ENCODE measurements around the gene PCGF3. TPM values are rescaled to one million over a fixed set of nuclear protein-coding genes. Genes with fewer than 3 reads are reported as not detected.
"Not testable (repeated sequence)": the region's sequence is repeated elsewhere in the genome, so short reads cannot be mapped to it uniquely, and the experiment has no call there.

Gene PCGF3
- total RNA-seq, 2 donors from 2014 or later = 59.0 to 135 TPM

- no peak for DNase-seq (ENCODE audit: low spot score)
- Histone ChIP-seq H3K4me1 (replicated peaks) (no peaks in the 10 kb centered on the region), H3K4me3 (no peak overlapping the region), H3K9me3 (no peaks in the 10 kb centered on the region), H3K27me3 (replicated peaks; ENCODE audit: insufficient read depth) (no peaks in the 10 kb centered on the region), H3K27ac (no peak overlapping the region), H3K36me3 (peaks cover 0 to 13% of the 10 kb centered on the region in 2 donors)
- WGBS = 79% methylated on average over 8 of the region's 8 CpGs
- intact Hi-C loops (cut with DNase I) = no loop called here
- TF ChIP-seq POLR2A (IDR thresholded peaks at IDR 0.05) = no peak
- no peak for TF ChIP-seq POLR2AphosphoS5 (IDR thresholded peaks at IDR 0.05)
- TF ChIP-seq, protein P1, sequence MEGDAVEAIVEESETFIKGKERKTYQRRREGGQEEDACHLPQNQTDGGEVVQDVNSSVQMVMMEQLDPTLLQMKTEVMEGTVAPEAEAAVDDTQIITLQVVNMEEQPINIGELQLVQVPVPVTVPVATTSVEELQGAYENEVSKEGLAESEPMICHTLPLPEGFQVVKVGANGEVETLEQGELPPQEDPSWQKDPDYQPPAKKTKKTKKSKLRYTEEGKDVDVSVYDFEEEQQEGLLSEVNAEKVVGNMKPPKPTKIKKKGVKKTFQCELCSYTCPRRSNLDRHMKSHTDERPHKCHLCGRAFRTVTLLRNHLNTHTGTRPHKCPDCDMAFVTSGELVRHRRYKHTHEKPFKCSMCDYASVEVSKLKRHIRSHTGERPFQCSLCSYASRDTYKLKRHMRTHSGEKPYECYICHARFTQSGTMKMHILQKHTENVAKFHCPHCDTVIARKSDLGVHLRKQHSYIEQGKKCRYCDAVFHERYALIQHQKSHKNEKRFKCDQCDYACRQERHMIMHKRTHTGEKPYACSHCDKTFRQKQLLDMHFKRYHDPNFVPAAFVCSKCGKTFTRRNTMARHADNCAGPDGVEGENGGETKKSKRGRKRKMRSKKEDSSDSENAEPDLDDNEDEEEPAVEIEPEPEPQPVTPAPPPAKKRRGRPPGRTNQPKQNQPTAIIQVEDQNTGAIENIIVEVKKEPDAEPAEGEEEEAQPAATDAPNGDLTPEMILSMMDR (IDR thresholded peaks at IDR 0.05) = no peak
These were observed 67.1 kb downstream of the PCGF3 start for GRCh38 chr4:772776-773175.

GRCh38 chr4:773214-773613 lies 67.6 kb downstream of the PCGF3 start:
- peaks cover 0 to 13% of the 10 kb centered on the region in 2 donors for H3K36me3 ChIP-seq
- 78% methylated on average over 9 of the region's 9 CpGs for WGBS
- H3K27ac ChIP-seq = no peak overlapping the region
- intact Hi-C loops (cut with DNase I) = no loop called here
- no peak overlapping the region for H3K4me3 ChIP-seq
- H3K27me3 ChIP-seq (replicated peaks; ENCODE audit: insufficient read depth) = no peaks in the 10 kb centered on the region
- no peak for DNase-seq (ENCODE audit: low spot score)
- no peaks in the 10 kb centered on the region for H3K9me3 ChIP-seq
- TF ChIP-seq, protein P1 (IDR thresholded peaks at IDR 0.05) = no peak
- TF ChIP-seq POLR2A (IDR thresholded peaks at IDR 0.05) = no peak
- H3K4me1 ChIP-seq (replicated peaks) = no peaks in the 10 kb centered on the region

GRCh38 chr4:774419-775092 lies 68.9 kb downstream of the PCGF3 start:
- H3K27ac ChIP-seq; H3K4me3 ChIP-seq; H3K4me1 ChIP-seq (replicated peaks); H3K27me3 ChIP-seq (replicated peaks; ENCODE audit: insufficient read depth); intact Hi-C loops (cut with DNase I); DNase-seq (ENCODE audit: low spot score); H3K9me3 ChIP-seq: not testable (repeated sequence)
- H3K36me3 ChIP-seq = peaks cover 0 to 13% of the 10 kb centered on the region in 2 donors
- 92% methylated on average over 30 of the region's 30 CpGs for WGBS

DNA sequence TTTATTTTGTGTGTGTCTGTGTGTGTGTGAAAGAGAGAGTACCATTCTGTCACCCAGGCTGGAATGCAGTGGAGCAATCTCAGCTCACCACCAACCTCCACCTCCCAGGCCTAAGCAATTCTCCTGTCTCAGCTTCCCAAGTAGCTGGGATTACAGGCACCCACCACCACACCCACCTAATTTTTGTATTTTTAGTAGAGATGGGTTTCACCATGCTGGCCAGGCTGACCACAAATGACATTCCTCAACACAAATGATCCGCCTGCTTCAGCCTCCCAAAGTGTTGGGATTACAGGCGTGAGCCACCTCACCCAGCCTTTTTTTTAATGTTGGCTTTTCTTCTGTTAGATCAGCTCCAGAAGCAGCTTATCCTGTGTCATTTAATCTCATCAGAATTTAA lies 69.9 kb downstream of the PCGF3 start:
- H3K4me3 ChIP-seq; H3K4me1 ChIP-seq (replicated peaks); H3K27ac ChIP-seq; intact Hi-C loops (cut with DNase I); H3K9me3 ChIP-seq; DNase-seq (ENCODE audit: low spot score); H3K27me3 ChIP-seq (replicated peaks; ENCODE audit: insufficient read depth): not testable (repeated sequence)
- peaks cover 0 to 13% of the 10 kb centered on the region in 2 donors for H3K36me3 ChIP-seq
- WGBS = 95% methylated on average over 2 of the region's 2 CpGs

DNA sequence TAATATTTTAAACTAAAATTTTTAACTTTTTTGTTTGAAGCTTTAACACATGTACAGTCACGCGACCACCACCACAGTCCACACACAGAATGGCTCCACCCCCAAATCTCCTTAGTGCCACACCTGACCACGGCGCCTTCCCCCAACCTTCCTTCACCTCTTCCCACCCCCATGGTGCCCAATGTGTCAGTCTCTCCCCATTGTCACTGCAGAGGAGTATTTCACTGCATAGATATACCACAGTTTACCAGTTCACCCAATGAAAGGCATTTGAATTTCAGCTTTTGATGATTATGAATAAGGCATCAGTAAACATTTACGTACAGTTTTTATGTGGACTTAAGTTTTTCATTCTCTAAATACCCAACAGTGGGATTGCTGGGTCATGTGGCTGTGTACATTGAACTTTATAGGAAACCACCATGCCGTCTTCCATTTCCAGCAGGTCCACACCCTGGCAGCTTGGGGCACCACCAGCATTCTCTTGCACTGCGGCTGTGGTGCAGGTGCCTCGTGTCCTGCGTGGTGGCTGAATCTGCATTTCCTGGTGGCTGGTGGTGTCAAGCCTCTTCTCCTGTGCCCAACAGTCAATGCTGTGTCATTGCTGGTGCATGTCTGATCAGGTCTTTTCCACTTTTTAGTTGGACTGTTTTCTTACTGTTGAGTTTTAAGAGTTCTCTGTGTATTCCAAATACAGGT lies 71.3 kb downstream of the PCGF3 start:
- 93% methylated on average over 9 of the region's 9 CpGs for WGBS
- TF ChIP-seq POLR2AphosphoS5 (IDR thresholded peaks at IDR 0.05) (no peak), POLR2A (IDR thresholded peaks at IDR 0.05) (no peak)
- TF ChIP-seq, protein P1 (IDR thresholded peaks at IDR 0.05) = no peak
- H3K9me3 ChIP-seq = no peaks in the 10 kb centered on the region
- DNase-seq (ENCODE audit: low spot score) = no peak
- H3K4me3 ChIP-seq = no peak overlapping the region
- peaks cover 0 to 13% of the 10 kb centered on the region in 2 donors for H3K36me3 ChIP-seq
- H3K4me1 ChIP-seq (replicated peaks) = peaks cover 4% of the 10 kb centered on the region
- intact Hi-C loops (cut with DNase I) = no loop called here
- no peak overlapping the region for H3K27ac ChIP-seq
- no peaks in the 10 kb centered on the region for H3K27me3 ChIP-seq (replicated peaks; ENCODE audit: insufficient read depth)

Data from prostate gland (tissue), 2 donors.